NCI-H2107 treated with DMSO at 0.1 percent for 48 hours (cell line): ENCODE data around the gene TBX21.

Experiments
- DNase-seq: peaks from one replicate; lab custom pipeline; 2025; ENCODE audit not compliant: unreplicated experiment; lab: John Stamatoyannopoulos, UW

The TBX21 gene

GRCh38 chr17:47712330-47713023, 20.6 kb upstream of the TBX21 start:
- DNase-seq, result no peak

- no peak for DNase-seq
These were observed 18.9 kb upstream of the TBX21 start for GRCh38 chr17:47713980-47714700.

GRCh38 chr17:47714773-47715396, 18.2 kb upstream of the TBX21 start:
- no peak for DNase-seq

GRCh38 chr17:47715669-47716325, 17.2 kb upstream of the TBX21 start:
- DNase-seq, result no peak

- DNase-seq, result no peak
These were observed 16.7 kb upstream of the TBX21 start for GRCh38 chr17:47716375-47716774.

GRCh38 chr17:47717261-47717697, 15.8 kb upstream of the TBX21 start:
- no peak for DNase-seq

GRCh38 chr17:47717979-47718621, 14.9 kb upstream of the TBX21 start:
- DNase-seq, result peak; percentile 55

- no peak for DNase-seq
These were observed 14.2 kb upstream of the TBX21 start for GRCh38 chr17:47718634-47719405.

- no peak for DNase-seq
These were observed 13.5 kb upstream of the TBX21 start for GRCh38 chr17:47719411-47720152.

- no peak for DNase-seq
These were observed 12.8 kb upstream of the TBX21 start for GRCh38 chr17:47720196-47720595.

GRCh38 chr17:47720754-47721533, 12.1 kb upstream of the TBX21 start:
- DNase-seq, result no peak

GRCh38 chr17:47721725-47722124, 11.3 kb upstream of the TBX21 start:
- no peak for DNase-seq

GRCh38 chr17:47724705-47725104, 8.3 kb upstream of the TBX21 start:
- no peak for DNase-seq

GRCh38 chr17:47725446-47726111, 7.5 kb upstream of the TBX21 start:
- DNase-seq, result no peak

GRCh38 chr17:47726796-47727703, 6.0 kb upstream of the TBX21 start:
- DNase-seq, result no peak

GRCh38 chr17:47727704-47728036, 5.4 kb upstream of the TBX21 start:
- no peak for DNase-seq

- DNase-seq, result no peak
These were observed 4.7 kb upstream of the TBX21 start for GRCh38 chr17:47728214-47728877.
